Left cardiac atrium (tissue), 4 donors: Measurements from ENCODE around the gene SMARCD2. TPM values are rescaled to one million over a fixed set of nuclear protein-coding genes. Genes with fewer than 3 reads are reported as not detected.
"Not testable (repeated sequence)": the region's sequence is repeated elsewhere in the genome, so short reads cannot be mapped to it uniquely, and the experiment has no call there.

Experiments
- ATAC-seq, 2 donors: fragments of 200-7000 bp; cut with Tn5 transposase; one replicate each; pipeline ENCODE4 v1.9.1; 2020; ENCODE audit warnings: mild to moderate bottlenecking in 2 of 2, moderate library complexity in 2 of 2
- DNase-seq: peaks from one replicate; pipeline ENCODE4 v3.0.0-alpha.2; 2020
- intact Hi-C, 2 donors: fragments of 100-400 bp; cut with DNase I; formaldehyde crosslinking; loops; one replicate each; pipeline versions ENCODE4 v1.14.1 to v1.15.1; 2022 to 2023
- long read RNA-seq: library from polyadenylated mRNA; unstranded; transcript quantifications from one replicate; pipeline ENCODE4 v2.0.0, GENCODE V29; 2021
- total RNA-seq, 2 donors: library from RNA; stranded (reverse); fragmentation: NEBNext Ultra II Directional; extraction: Animal tissue kit (Norgen Biotek cat#: 25700); gene quantifications; one replicate each; pipeline ENCODE4 v1.2.1, GENCODE V29; 2021
- donor health status: DM: no; HTN: yes; CAD: no.
- donor health status: DM: no; HTN: yes; CAD: no; lungs with severe emphysema.
- donor health status: DM: yes; HTN: yes; CAD: no.
- donor health status: Dilated cardiomyopathy.

The SMARCD2 gene
- 10 to 100 TPM; 33.9 to 37.1 TPM for total RNA-seq
- long read RNA-seq, partial matches to known transcripts, result 5 of 11 reads
- long read RNA-seq, other reads (novel, unspliced or antisense), result 2 of 11 reads

GRCh38 chr17:63842540-63843386 is at the start of gene SMARCD2:
Gene SMARCD2, minus strand, starts transcription at chr17:63842685. Its CDS starts 11 bp downstream, at chr17:63842674.
- peak; percentile 99 for DNase-seq
- intact Hi-C loops, result no loop called here

GRCh38 chr17:63889026-63889848 is 46.8 kb upstream of the SMARCD2 start:
- intact Hi-C loops, DNase-seq: not testable (repeated sequence)
- ATAC-seq, result peak; percentile 78 to 84

More at GRCh38 chr17:63842540-63843386, at the start of gene SMARCD2:
- ATAC-seq, result peak; percentile 87 to 90

GRCh38 chr17:63885119-63885518 is 42.6 kb upstream of the SMARCD2 start:
- intact Hi-C loops, ATAC-seq, DNase-seq: not testable (repeated sequence)

- intact Hi-C loops, DNase-seq, ATAC-seq: not testable (repeated sequence)
Measured at GRCh38 chr17:63882626-63883126, 40.2 kb upstream of the SMARCD2 start.

GRCh38 chr17:63881935-63882601 is 39.6 kb upstream of the SMARCD2 start, which contains the start of gene GH2:
Gene GH2, minus strand, starts transcription at chr17:63881944. Its CDS starts 143 bp downstream, at chr17:63881801.
- DNase-seq (peak; percentile 42), ATAC-seq (peak; percentile 65 to 81)
- intact Hi-C loops, result no loop called here

DNA sequence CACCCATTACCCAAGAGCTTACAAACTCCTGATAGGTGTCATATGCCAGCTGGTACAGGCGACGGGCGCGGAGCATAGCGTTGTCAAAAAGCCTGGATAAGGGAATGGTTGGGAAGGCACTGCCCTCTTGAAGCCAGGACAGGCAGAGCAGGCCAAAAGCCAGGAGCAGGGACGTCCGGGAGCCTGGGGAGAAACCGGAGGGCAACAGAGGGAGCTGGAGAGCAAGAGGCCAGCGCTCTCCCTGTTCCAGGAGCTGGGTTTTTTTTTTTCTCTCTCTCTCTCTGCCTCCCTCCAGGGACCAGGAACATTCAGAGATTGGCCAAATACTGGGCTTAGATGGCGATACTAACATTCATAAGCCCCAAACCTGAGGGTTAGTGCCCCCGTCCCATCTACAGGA is 38.9 kb upstream of the SMARCD2 start:
- intact Hi-C loops, ATAC-seq, DNase-seq: not testable (repeated sequence)

- intact Hi-C loops, result no loop called here
- DNase-seq, result no peak
- ATAC-seq, result no peak
Measured at GRCh38 chr17:63880706-63881105, 38.2 kb upstream of the SMARCD2 start.

GRCh38 chr17:63878413-63878812 is 35.9 kb upstream of the SMARCD2 start:
- DNase-seq, intact Hi-C loops, ATAC-seq: not testable (repeated sequence)

DNA sequence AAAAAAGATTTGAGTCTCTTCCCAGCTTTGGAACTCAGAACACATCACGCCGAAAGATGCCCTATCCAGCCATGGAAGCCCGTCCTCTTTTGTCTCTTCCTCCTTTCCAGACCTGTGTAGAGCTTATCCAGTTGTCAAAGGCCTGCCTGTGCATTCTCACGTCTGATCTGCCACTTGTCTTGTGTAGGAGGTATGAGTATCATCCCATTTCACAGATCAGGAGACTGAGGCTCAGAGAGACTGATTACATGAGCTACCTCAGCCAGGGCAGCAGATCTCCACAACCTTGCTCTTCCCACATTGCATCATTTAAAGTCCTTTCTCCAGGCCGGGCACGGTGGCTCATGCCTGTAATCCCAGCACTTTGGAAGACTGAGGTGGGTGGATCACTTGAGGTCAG is 32.2 kb upstream of the SMARCD2 start:
- intact Hi-C loops, DNase-seq, ATAC-seq: not testable (repeated sequence)

DNA sequence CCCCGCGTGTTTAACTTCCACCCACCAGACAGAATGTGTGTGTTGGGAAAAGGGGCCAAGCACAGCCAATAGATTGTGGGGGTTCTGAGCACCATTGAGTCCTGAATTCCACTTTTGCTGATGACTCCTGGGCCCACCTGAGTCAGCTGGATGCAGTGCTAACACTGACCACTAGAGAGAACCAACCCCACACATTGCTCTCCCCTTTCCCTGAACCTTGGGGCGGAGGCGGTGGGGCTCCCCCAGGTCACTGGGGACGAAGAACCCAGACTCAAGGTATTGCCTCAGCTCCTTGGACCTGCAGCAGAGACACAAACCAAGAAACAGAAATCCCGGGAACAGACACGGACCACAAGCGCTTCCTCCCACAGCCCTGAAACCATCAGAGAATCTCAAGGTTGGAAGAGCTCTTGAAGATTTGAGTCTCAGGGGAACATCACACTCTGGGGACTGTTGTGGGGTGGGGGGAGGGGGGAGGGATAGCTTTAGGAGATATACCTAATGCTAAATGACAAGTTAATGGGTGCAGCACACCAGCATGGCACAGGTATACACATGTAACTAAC is 31.7 kb upstream of the SMARCD2 start:
- intact Hi-C loops, ATAC-seq, DNase-seq: not testable (repeated sequence)

- DNase-seq, intact Hi-C loops, ATAC-seq: not testable (repeated sequence)
Measured at GRCh38 chr17:63873577-63873976, 31.1 kb upstream of the SMARCD2 start, which contains the start of gene CSH2. Gene CSH2, minus strand, starts transcription at chr17:63873677. Its CDS starts 63 bp downstream, at chr17:63873614.

DNA sequence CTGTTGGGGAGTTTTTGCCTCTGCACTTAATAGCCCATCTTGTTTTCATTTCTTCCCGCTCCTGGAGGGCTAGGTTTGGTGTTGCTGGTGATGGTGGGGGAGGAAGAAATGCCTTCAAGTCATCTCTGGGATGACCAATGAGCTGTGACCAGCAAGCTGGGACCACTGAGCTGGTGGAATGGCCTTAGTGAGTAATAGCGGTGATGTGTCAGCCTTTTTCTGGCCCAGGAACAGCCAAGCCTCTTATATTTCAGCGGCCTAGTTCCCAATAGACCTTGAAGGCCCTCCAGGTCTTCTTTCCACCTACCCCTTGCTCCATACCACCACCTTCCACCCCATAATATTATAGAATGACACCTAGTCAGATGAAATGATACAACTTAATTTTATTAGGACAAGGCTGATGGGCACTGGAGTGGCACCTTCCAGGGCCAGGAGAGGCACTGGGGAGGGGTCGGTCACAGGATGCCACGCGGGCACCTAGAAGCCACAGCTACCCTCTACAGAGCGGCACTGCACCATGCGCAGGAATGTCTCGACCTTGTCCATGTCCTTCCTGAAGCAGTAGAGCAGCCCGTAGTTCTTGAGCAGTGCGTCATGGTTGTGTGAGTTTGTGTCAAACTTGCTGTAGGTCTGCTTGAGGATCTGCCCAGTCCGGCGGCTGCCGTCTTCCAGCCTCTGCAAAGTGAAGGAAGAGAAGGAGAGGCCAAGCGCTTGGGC is 29.3 kb upstream of the SMARCD2 start:
- ATAC-seq, DNase-seq, intact Hi-C loops: not testable (repeated sequence)

DNA sequence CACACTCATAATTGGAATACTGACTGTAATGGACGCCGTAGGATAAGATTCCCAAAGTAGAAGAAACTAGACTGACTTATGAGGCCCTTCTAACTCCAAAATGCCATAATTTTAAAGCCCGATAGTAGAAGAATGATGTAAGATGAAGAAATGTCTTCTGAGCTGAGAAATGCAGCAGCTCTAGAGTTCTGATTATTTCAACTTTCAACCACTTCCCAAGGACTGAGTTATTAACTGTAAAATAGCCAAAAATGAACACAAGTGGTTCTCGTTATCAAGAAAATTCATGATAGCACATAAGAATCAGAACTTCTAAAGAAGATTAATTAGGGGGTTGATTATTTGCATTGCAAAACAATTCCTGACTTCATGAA is 27.8 kb upstream of the SMARCD2 start:
- ATAC-seq, intact Hi-C loops: not testable (repeated sequence)

DNA sequence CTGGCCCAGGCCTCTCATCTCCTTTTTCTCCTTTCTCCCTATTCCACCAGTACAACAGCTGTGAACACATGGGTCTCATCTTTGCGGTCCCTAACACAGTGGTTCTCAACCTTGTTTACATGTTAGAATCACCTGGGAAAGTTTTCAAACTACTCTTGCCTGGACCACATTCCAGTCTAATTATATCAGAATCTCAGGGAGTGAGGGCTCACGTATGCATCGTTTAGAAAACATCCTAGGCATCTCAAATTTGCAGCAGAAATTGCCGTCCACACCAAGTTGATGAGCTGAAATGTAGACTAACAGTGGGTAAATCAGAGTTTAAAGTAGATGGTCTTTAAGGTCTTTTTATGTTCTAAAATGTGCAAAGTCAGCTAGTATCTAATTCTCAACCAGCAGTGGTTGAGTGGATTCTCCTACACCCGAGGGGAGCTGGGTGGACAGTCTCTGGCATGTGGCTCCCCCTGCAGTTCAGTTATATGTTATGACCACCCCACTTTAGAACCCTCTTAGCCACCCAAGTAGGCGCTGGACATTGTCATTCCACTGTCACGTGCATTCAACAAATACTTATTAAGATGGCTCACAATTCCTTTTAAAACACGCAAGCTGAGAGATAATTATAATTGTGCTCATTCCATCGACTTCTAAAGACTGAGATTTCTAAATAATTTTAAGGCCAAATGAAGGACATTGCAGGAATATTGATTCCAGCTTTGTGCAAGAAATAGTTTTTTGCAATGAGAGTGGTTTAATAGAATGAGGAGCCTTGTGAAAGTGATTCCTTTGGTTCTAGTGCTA is 27.2 kb upstream of the SMARCD2 start:
- intact Hi-C loops, DNase-seq: not testable (repeated sequence)
- ATAC-seq, result peak in 1 of 2 donors; percentile 31

More for the DNA sequence above, 27.8 kb upstream of the SMARCD2 start:
- DNase-seq, result not testable (repeated sequence)

DNA sequence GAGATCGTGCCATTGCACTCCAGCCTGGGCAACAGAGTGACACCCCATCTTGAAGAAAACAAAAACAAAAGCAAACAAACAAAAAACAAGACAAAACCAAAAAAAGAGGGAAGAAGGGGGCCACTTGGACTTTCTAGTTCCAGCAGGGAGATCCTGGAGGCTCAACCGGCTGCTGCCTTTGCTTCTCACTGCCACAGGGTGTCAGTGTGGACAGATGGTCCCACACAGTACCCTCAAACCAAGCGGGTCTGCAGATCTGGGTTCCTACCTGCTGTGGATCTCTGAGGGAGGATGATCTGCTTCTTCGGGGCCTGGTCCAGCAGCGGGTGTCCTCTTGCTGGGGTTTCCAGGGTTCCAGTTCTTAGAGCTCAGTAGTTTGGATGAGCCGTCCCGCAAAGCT is 24.1 kb upstream of the SMARCD2 start:
- intact Hi-C loops, ATAC-seq, DNase-seq: not testable (repeated sequence)

DNA sequence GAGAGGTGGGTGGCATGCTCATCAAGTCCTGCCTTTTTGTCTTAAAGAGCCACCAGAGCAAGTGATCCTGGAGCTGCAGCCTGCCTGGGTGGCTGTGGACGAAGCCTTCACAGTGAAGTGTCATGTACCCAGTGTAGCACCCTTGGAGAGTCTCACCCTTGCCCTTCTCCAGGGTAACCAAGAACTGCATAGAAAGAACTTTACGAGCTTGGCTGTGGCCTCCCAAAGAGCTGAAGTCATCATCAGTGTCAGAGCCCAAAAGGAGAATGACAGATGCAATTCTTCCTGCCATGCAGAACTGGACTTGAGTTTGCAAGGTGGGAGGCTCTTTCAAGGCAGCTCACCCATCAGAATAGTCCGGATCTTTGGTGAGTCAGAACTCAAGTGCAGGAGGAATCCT is 16.8 kb upstream of the SMARCD2 start:
- ATAC-seq (no peak), DNase-seq (no peak)
- intact Hi-C loops, result no loop called here

DNA sequence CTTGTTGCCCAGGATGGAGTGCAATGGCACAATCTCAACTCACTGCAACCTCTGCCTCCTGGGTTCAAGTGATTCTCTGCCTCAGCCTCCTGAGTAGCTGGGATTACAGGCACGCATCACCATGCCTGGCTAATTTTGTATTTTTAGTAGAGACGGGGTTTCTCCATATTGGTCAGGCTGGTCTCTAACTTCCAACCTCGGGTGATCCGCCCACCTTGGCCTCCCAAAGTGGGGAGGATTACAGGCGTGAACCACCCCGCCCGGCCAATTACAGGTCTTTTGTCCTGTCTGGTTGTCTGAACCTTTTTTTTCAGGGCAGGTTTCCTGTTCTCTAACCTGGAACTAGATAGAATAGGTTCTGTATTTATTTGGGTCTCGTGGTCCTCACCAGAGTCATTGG is 13.9 kb upstream of the SMARCD2 start:
- intact Hi-C loops, DNase-seq, ATAC-seq: not testable (repeated sequence)
